ENCODE results near the gene CCDC121.

DNA sequence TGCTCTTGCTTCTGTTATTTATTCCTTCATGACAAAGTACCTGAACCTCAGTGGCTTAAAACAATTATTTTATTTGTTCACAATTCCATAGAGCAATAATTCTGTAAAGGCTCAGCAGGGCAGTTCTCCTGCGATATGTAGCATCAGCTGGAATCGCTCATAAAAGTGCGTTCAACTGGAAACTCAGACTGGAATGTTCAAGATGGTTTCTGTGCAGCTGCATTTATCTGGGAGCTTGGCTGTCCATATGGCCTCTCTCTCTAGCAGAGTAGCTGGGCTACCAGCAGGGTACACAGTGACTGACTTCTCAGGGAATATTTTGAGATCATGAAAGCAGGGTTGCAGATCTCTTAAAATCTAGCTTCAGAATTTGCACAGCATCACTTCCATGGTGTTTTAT, 13.5 kb downstream of the CCDC121 start:
- no peak for TF ChIP-seq POLR2A (IDR thresholded peaks at IDR 0.05)
- TF ChIP-seq, protein P1, sequence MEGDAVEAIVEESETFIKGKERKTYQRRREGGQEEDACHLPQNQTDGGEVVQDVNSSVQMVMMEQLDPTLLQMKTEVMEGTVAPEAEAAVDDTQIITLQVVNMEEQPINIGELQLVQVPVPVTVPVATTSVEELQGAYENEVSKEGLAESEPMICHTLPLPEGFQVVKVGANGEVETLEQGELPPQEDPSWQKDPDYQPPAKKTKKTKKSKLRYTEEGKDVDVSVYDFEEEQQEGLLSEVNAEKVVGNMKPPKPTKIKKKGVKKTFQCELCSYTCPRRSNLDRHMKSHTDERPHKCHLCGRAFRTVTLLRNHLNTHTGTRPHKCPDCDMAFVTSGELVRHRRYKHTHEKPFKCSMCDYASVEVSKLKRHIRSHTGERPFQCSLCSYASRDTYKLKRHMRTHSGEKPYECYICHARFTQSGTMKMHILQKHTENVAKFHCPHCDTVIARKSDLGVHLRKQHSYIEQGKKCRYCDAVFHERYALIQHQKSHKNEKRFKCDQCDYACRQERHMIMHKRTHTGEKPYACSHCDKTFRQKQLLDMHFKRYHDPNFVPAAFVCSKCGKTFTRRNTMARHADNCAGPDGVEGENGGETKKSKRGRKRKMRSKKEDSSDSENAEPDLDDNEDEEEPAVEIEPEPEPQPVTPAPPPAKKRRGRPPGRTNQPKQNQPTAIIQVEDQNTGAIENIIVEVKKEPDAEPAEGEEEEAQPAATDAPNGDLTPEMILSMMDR (IDR thresholded peaks at IDR 0.05) = no peak

Data from uterus (tissue), 2 donors.